ENCODE data around the gene TRIM71.

The TRIM71 gene

DNA sequence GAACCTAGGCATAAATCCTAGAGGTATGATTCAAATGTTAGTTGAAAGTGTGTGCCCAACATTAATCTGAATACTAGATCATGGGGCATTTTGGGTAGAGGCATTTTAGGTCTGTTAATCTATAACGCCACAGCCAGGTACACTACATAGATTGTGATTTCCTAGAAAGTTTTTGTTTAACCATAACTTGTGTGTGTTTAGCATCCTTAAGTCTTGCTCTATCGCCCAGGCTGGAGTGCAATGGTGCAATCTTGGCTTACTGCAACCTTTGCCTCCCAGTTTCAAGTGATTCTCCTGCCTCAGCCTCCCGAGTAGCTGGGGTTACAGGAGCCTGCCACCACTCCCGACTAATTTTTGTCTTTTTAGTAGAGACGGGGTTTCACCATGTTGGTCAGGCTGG, 59.1 kb downstream of the TRIM71 start:
- H3K27me3 Mint-ChIP-seq = peaks cover 9% of the 10 kb centered on the region
- H3K4me1 Mint-ChIP-seq = peaks cover 3% of the 10 kb centered on the region

GRCh38 chr3:32877598-32877997, 59.8 kb downstream of the TRIM71 start:
- H3K36me3 Mint-ChIP-seq (ENCODE audit: low read depth) = no peaks in the 10 kb centered on the region
- peaks cover 5% of the 10 kb centered on the region for H3K4me1 Mint-ChIP-seq
- ATAC-seq (no peak), DNase-seq (no peak)
- peaks cover 9% of the 10 kb centered on the region for H3K27me3 Mint-ChIP-seq
- H3K27ac Mint-ChIP-seq = no peak overlapping the region
- H3K4me3 Mint-ChIP-seq = no peak overlapping the region
- no peaks in the 10 kb centered on the region for H3K9me3 Mint-ChIP-seq

More for the DNA sequence above, 59.1 kb downstream of the TRIM71 start:
- DNase-seq (no peak), ATAC-seq (no peak)
- no peaks in the 10 kb centered on the region for H3K36me3 Mint-ChIP-seq (ENCODE audit: low read depth)
- no peaks in the 10 kb centered on the region for H3K9me3 Mint-ChIP-seq
- no peak overlapping the region for H3K27ac Mint-ChIP-seq
- no peak overlapping the region for H3K4me3 Mint-ChIP-seq

- Mint-ChIP-seq H3K27ac (no peak overlapping the region), H3K4me3 (no peak overlapping the region), H3K4me1 (peaks cover 13% of the 10 kb centered on the region), H3K27me3 (peaks cover 9% of the 10 kb centered on the region), H3K36me3 (ENCODE audit: low read depth) (no peaks in the 10 kb centered on the region), H3K9me3 (no peaks in the 10 kb centered on the region)
- DNase-seq (no peak), ATAC-seq (no peak)
Measured at GRCh38 chr3:32880225-32880624, 62.4 kb downstream of the TRIM71 start.

DNA sequence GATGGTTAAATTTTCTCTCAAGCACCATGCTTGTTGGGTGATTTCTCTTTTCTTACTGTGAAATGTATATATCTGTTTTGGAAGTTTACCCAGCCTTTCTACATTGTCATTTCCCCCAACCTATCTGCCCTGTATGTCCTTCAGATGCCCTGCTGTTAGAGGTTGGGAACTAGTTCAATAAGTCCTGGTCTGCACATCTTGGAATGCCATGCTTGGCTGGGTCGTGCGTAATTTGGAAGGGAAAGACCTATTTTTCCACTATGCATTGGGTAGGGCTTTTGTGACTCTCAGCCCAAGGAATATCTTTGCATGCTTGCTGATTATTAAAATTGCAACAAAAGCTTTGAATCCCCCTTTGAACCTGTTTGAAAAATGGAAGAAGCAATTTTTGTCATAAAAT, 63.8 kb downstream of the TRIM71 start:
- Mint-ChIP-seq H3K4me1 (peaks cover 10% of the 10 kb centered on the region), H3K27ac (no peak overlapping the region), H3K27me3 (peaks cover 12% of the 10 kb centered on the region), H3K36me3 (ENCODE audit: low read depth) (no peaks in the 10 kb centered on the region), H3K9me3 (no peaks in the 10 kb centered on the region), H3K4me3 (no peak overlapping the region)
- no peak for ATAC-seq
- DNase-seq = no peak

- Mint-ChIP-seq H3K4me1 (peaks cover 10% of the 10 kb centered on the region), H3K9me3 (no peaks in the 10 kb centered on the region), H3K27ac (no peak overlapping the region), H3K4me3 (no peak overlapping the region), H3K27me3 (peaks cover 12% of the 10 kb centered on the region), H3K36me3 (ENCODE audit: low read depth) (no peaks in the 10 kb centered on the region)
- ATAC-seq = no peak
- no peak for DNase-seq
Measured at GRCh38 chr3:32882189-32882588, 64.4 kb downstream of the TRIM71 start.

- peaks cover 12% of the 10 kb centered on the region for H3K27me3 Mint-ChIP-seq
Measured at GRCh38 chr3:32882603-32883025, 64.8 kb downstream of the TRIM71 start.

GRCh38 chr3:32883817-32884216, 66.0 kb downstream of the TRIM71 start:
- DNase-seq (no peak), ATAC-seq (no peak)
- Mint-ChIP-seq H3K27me3 (peaks cover 12% of the 10 kb centered on the region), H3K4me1 (peaks cover 12% of the 10 kb centered on the region), H3K4me3 (no peak overlapping the region), H3K9me3 (no peaks in the 10 kb centered on the region), H3K36me3 (ENCODE audit: low read depth) (no peaks in the 10 kb centered on the region), H3K27ac (no peak overlapping the region)

More at GRCh38 chr3:32882603-32883025, 64.8 kb downstream of the TRIM71 start:
- Mint-ChIP-seq H3K4me1 (peaks cover 12% of the 10 kb centered on the region), H3K36me3 (ENCODE audit: low read depth) (no peaks in the 10 kb centered on the region), H3K27ac (no peak overlapping the region), H3K4me3 (no peak overlapping the region), H3K9me3 (no peaks in the 10 kb centered on the region)
- ATAC-seq (peak; percentile 85), DNase-seq (no peak)

DNA sequence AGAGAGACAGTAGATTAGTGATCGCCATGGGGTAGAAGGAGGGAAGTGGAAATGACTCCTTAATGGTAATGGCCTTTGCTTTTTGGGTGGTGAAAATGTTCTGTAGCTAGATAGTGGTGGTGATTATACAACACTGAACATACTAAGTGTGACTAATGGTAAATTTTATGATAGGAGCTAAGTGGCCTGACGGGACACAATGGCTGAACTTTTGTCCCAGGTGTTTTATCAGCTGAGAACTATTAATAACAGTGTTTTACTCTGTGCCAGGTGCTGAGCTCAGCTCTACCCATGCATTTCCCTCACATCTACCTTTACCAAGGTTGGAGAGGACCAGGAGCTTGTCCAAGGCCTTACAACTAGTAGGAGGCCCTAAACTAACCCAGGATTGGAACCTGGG, 66.8 kb downstream of the TRIM71 start:
- Mint-ChIP-seq H3K4me3 (no peak overlapping the region), H3K9me3 (no peaks in the 10 kb centered on the region), H3K27me3 (peaks cover 12% of the 10 kb centered on the region), H3K36me3 (ENCODE audit: low read depth) (no peaks in the 10 kb centered on the region), H3K27ac (no peak overlapping the region), H3K4me1 (peaks cover 12% of the 10 kb centered on the region)
- DNase-seq (no peak), ATAC-seq (no peak)

DNA sequence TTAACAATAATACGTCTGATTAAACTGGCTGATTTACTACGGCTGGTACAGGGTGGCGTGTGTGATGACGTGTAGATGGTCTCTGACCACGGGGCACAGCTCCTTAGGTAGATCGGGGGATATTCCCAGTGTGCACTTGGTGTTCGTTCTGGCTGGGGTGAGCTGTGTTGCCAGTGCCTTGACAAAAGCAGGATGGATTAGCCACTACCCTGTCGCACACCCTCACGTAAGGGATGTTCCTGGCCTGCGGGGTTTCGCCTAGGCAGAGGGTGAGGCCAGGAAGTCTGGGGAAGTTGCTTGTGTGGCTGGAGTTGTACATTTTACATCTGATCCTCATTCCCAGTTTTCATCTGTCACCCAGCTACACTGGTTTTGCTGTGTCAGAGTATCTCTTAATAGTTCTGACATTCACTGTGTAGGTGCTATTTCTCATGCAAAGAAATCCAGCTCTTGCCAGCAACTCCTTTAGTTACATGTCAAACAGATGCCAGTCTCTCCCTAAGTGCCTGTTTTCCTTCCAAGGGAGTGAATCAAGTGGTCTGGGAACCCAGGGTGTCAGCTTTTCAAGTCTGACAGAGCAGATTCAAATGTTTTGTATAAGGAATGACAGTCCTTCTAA, 67.6 kb downstream of the TRIM71 start:
- Mint-ChIP-seq H3K27ac (no peak overlapping the region), H3K36me3 (ENCODE audit: low read depth) (no peaks in the 10 kb centered on the region), H3K4me3 (no peak overlapping the region), H3K9me3 (no peaks in the 10 kb centered on the region), H3K27me3 (peaks cover 11% of the 10 kb centered on the region), H3K4me1 (peaks cover 12% of the 10 kb centered on the region)
- DNase-seq = no peak
- ATAC-seq = no peak

DNA sequence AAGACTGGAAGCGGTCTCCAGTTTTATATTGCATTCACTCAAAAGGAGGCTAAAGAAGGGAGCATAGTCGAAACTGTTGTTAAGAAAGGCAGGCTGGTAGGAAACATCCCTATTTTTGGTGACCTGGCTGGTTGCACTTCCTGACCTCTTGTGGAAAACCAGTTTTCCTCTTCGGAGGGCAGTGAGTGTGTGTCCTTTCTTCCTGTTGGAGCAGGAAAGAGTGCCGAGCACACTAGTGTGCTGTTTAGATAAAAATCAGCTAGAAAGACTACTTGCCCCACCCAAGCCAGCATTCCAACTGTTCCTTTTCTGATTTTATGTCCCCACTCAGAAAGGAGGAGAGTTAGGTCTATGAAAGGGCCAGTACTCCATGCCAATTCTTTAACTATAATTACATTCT, 68.5 kb downstream of the TRIM71 start:
- Mint-ChIP-seq H3K4me1 (peaks cover 12% of the 10 kb centered on the region), H3K27me3 (peaks cover 6% of the 10 kb centered on the region), H3K9me3 (no peaks in the 10 kb centered on the region), H3K36me3 (ENCODE audit: low read depth) (no peaks in the 10 kb centered on the region), H3K27ac (no peak overlapping the region), H3K4me3 (no peak overlapping the region)
- ATAC-seq (no peak), DNase-seq (no peak)

DNA sequence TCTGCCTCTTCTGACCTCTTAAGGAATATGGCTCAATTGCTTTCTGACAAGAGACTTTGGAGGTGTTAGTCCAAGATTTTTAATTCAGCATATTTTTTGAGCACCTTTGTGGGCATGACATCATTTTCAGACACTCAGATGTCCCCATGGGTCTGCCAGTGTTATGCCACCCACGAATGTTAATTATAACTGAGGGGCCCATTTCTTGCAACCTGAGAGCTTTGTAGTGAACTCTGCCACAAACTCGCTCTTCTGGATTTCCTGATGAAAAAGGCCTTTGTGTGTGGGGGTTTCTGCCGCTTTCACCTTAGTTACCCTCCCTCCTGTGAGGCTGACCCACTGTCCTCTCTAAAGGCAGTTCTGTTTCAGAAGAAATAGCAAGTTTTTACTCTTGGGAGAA, 69.1 kb downstream of the TRIM71 start:
- Mint-ChIP-seq H3K36me3 (ENCODE audit: low read depth) (no peaks in the 10 kb centered on the region), H3K9me3 (no peaks in the 10 kb centered on the region), H3K27me3 (peaks cover 3% of the 10 kb centered on the region), H3K4me1 (peaks cover 12% of the 10 kb centered on the region), H3K27ac (no peak overlapping the region), H3K4me3 (no peak overlapping the region)
- no peak for DNase-seq
- ATAC-seq = no peak

GRCh38 chr3:32888739-32889138, 70.9 kb downstream of the TRIM71 start:
- no peaks in the 10 kb centered on the region for H3K36me3 Mint-ChIP-seq (ENCODE audit: low read depth)
- H3K9me3 Mint-ChIP-seq = no peaks in the 10 kb centered on the region
- no peak overlapping the region for H3K4me3 Mint-ChIP-seq
- DNase-seq (no peak), ATAC-seq (no peak)
- H3K4me1 Mint-ChIP-seq = peaks cover 2% of the 10 kb centered on the region
- peaks cover 8% of the 10 kb centered on the region for H3K27me3 Mint-ChIP-seq
- no peak overlapping the region for H3K27ac Mint-ChIP-seq

GRCh38 chr3:32890420-32891276, 72.9 kb downstream of the TRIM71 start:
- Mint-ChIP-seq H3K9me3 (no peaks in the 10 kb centered on the region), H3K27me3 (peaks cover 20% of the 10 kb centered on the region), H3K36me3 (ENCODE audit: low read depth) (no peaks in the 10 kb centered on the region), H3K27ac (no peak overlapping the region), H3K4me1 (peaks cover 2% of the 10 kb centered on the region), H3K4me3 (no peak overlapping the region)
- DNase-seq = no peak
- ATAC-seq = no peak

DNA sequence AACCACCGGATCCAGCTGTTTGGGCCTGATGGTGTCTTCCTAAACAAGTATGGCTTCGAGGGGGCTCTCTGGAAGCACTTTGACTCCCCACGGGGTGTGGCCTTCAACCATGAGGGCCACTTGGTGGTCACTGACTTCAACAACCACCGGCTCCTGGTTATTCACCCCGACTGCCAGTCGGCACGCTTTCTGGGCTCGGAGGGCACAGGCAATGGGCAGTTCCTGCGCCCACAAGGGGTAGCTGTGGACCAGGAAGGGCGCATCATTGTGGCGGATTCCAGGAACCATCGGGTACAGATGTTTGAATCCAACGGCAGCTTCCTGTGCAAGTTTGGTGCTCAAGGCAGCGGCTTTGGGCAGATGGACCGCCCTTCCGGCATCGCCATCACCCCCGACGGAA, 73.6 kb downstream of the TRIM71 start:
- no peak overlapping the region for H3K27ac Mint-ChIP-seq
- DNase-seq (no peak), ATAC-seq (no peak)
- no peaks in the 10 kb centered on the region for H3K9me3 Mint-ChIP-seq
- no peaks in the 10 kb centered on the region for H3K36me3 Mint-ChIP-seq (ENCODE audit: low read depth)
- peaks cover 2% of the 10 kb centered on the region for H3K4me1 Mint-ChIP-seq
- H3K4me3 Mint-ChIP-seq = no peak overlapping the region
- H3K27me3 Mint-ChIP-seq = peaks cover 20% of the 10 kb centered on the region

Measured in activated naive CD8-positive, alpha-beta T cell treated with anti-CD3 and anti-CD28 coated beads, Interleukin-2, amount 50 U/mL, for 24 hours (primary cell).